Mucosa of rectum (tissue), 2 donors: ENCODE measurements around the gene ENGASE.

Source experiments
- H3K27ac ChIP-seq, 2 donors: one replicate each; pipeline ENCODE4 v1.7.0; 2013; ENCODE audit warnings: inconsistent platforms in 2 of 2, low read depth in 2 of 2, low read length in 2 of 2
- H3K27me3 ChIP-seq, 2 donors: one replicate each; pipeline ENCODE4 v1.7.0; 2013; ENCODE audit warnings: low read length in 2 of 2; ENCODE audit not compliant: control insufficient read depth in 2 of 2, insufficient read depth in 2 of 2
- H3K36me3 ChIP-seq, 2 donors: one replicate each; pipeline ENCODE4 v1.7.0; 2013; ENCODE audit warnings: low read length in 2 of 2; ENCODE audit not compliant: control insufficient read depth in 2 of 2, insufficient read depth in 2 of 2
- H3K4me1 ChIP-seq, 2 donors: one replicate each; pipeline ENCODE4 v1.7.0; 2013; ENCODE audit warnings: low read length in 2 of 2, mild to moderate bottlenecking in 1 of 2; ENCODE audit not compliant: control insufficient read depth in 2 of 2, insufficient read depth in 2 of 2
- H3K4me3 ChIP-seq, 2 donors: one replicate each; pipeline ENCODE4 v1.7.0; 2013; ENCODE audit warnings: low read length in 2 of 2
- H3K9ac ChIP-seq, 2 donors: one replicate each; pipeline ENCODE4 v1.7.0; 2013; ENCODE audit warnings: low read length in 2 of 2, low read depth in 1 of 2, mild to moderate bottlenecking in 1 of 2
- H3K9me3 ChIP-seq, 2 donors: one replicate each; pipeline ENCODE4 v1.7.0; 2013; ENCODE audit warnings: low read length in 2 of 2; ENCODE audit not compliant: control insufficient read depth in 2 of 2
- donor health status: healthy.
- donor health status: Normal muscosa, but diverticular disease.

Gene ENGASE

DNA sequence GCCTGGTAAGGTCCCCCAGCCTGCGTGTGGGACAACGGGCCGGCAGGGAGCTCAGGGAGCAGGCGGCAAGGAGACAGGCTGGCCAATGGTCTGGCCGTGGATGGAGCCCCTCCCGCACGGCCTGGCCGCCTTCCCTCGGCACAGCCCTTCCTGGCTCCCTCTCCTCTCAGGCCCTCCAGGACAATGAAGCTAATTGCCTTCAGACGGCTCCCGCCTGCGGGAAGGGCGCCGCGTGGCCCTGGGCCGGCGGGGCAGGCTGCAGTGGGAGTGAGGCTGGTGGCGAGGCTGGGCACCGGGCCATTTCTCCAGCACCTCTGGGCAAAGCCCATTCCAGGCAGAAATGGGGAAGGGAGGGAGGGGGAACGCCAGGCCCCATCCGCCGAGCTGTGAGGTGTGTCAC, 50.9 kb downstream of the ENGASE start:
- H3K27ac ChIP-seq = no peak overlapping the region
- H3K9ac ChIP-seq = no peak overlapping the region
- no peaks in the 10 kb centered on the region for H3K9me3 ChIP-seq
- peaks cover 18 to 38% of the 10 kb centered on the region in 2 donors for H3K27me3 ChIP-seq
- H3K36me3 ChIP-seq = no peaks in the 10 kb centered on the region
- H3K4me3 ChIP-seq = no peak overlapping the region
- no peaks in the 10 kb centered on the region for H3K4me1 ChIP-seq

DNA sequence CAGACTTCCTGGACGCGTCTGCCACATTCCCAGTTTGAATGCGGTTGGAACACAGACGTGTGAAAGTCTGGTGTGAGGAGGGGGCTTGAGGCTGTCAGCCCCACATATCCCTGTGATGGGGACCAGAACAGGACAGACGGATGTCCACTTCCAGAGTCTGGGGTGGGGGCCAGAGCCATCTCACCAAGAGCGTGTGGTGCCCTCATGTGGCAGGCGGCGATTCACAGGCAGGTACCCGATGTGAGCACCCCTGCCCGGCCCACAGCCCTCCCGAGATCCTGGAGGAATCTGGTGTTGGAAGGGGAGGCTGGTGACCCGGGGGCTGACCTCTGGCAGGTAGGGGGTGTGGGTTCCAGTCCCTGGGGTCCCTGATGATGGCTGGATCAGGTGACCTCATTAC, 51.5 kb downstream of the ENGASE start:
- Histone ChIP-seq H3K4me3 (no peak overlapping the region), H3K4me1 (no peaks in the 10 kb centered on the region), H3K9ac (no peak overlapping the region), H3K27me3 (peaks cover 14 to 38% of the 10 kb centered on the region in 2 donors), H3K36me3 (no peaks in the 10 kb centered on the region), H3K27ac (no peak overlapping the region), H3K9me3 (no peaks in the 10 kb centered on the region)

DNA sequence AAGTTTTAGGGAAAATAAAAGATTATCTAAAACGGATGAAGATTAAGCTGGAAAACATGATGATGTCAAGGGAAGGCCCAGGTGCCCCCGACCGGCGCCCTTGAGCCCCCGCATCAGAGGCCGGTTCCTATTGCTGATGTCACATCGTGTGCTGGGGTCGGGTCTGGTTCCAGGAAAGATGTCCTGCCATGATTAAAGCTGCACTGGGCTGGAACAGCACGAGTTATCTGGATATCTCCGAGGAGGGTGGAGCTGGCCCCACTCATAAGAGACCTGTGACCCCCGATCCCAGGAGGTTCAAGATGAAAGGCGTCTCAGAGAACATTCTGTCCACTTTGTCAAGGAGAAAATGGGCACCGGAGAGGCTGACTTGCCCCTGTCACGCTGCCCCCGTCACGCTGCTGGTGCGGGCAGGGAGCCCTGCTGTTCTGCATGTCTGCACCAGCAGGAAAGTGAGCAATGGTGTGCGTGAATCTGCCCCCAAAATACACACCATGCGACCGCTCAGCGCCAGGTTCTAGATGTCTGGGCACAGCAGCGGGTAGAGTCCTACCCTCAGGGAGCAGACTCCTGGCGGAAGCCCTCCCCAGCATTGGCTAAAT, 53.0 kb downstream of the ENGASE start:
- Histone ChIP-seq H3K27ac (no peak overlapping the region), H3K9ac (no peak overlapping the region), H3K9me3 (no peaks in the 10 kb centered on the region), H3K4me1 (no peaks in the 10 kb centered on the region), H3K27me3 (peaks cover 9 to 39% of the 10 kb centered on the region in 2 donors), H3K4me3 (no peak overlapping the region), H3K36me3 (no peaks in the 10 kb centered on the region)

DNA sequence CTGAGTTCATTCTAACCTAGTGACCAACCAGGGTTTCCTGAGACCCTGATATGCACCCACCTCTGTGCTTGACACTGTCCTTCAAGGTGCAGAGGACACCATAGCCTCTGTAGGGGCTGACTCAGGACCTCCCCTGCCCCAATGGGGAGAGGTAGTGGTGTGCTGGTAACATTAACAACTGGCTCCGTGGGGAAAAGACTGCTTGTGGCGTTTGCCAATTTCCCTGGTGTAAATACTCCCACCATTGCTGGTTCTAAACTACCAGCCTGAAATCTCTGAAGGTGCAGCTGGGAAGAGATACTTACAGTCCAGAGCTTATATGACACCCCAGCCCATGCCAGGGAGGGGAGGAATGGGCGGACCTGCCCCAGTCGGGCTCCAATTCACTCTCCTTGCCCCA, 54.9 kb downstream of the ENGASE start:
- H3K9ac ChIP-seq = no peak overlapping the region
- H3K4me1 ChIP-seq = no peaks in the 10 kb centered on the region
- no peaks in the 10 kb centered on the region for H3K9me3 ChIP-seq
- H3K27ac ChIP-seq = no peak overlapping the region
- H3K4me3 ChIP-seq = no peak overlapping the region
- peaks cover 9 to 42% of the 10 kb centered on the region in 2 donors for H3K27me3 ChIP-seq
- no peaks in the 10 kb centered on the region for H3K36me3 ChIP-seq

DNA sequence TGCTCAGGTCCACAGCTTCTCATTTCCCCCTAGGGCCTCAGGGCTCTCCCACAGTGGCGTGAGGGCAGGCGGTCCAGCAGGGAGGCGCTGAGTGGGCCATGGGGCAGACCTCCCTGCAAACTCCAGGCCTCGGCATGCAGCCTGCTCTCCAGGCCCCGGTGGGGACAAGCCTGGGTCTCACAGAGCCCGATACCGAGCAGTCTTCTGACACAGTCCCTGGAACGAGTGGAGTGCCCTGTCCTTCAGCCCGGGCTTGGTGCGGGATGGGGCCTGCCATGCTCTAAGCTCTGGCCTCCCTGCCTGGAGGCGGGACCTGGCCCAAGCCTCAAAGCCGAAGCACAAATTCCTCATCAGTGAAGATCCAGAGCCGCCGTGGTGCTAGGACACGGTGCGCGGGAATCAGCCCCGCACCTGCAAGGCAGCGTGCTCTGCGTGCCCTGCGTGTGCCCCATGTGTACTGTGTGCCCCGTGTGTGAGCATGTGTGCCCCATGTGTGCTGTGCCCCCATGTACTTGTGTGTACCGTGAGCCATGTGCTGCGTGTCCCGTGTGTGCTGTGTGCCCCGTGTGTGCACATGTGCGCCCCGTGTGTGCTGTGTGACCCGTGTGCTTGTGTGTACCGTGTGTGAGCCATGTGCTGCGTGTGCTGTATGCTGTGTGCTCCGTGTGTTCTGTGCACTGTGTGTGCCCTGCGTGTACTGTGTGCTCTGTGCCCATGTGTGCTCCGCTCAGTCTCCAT, 56.1 kb downstream of the ENGASE start:
- peaks cover 7 to 32% of the 10 kb centered on the region in 2 donors for H3K27me3 ChIP-seq
- no peak overlapping the region for H3K27ac ChIP-seq
- no peaks in the 10 kb centered on the region for H3K36me3 ChIP-seq
- H3K9ac ChIP-seq = no peak overlapping the region
- no peaks in the 10 kb centered on the region for H3K4me1 ChIP-seq
- H3K4me3 ChIP-seq = no peak overlapping the region
- H3K9me3 ChIP-seq = no peaks in the 10 kb centered on the region

DNA sequence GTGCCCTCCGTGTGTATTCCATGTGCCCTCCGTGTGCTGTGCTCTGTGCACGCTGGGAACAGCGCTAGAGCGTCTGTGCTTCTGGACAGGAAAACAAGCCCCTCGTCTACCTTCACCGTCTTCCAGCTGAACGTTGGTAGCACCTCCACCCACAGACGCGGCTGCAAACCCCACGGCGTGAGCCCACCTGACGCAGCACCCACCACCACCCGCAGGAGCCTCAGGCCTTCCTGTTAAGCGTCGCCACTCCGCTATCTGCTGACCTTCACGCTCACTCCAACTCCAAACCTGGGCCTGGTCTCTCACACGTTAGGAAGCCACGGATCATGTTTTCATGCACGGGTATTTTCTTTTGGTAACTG, 56.6 kb downstream of the ENGASE start:
- H3K27ac ChIP-seq = no peak overlapping the region
- H3K27me3 ChIP-seq = peaks cover 5 to 26% of the 10 kb centered on the region in 2 donors
- H3K9ac ChIP-seq = no peak overlapping the region
- no peaks in the 10 kb centered on the region for H3K4me1 ChIP-seq
- no peak overlapping the region for H3K4me3 ChIP-seq
- H3K9me3 ChIP-seq = no peaks in the 10 kb centered on the region
- H3K36me3 ChIP-seq = no peaks in the 10 kb centered on the region

DNA sequence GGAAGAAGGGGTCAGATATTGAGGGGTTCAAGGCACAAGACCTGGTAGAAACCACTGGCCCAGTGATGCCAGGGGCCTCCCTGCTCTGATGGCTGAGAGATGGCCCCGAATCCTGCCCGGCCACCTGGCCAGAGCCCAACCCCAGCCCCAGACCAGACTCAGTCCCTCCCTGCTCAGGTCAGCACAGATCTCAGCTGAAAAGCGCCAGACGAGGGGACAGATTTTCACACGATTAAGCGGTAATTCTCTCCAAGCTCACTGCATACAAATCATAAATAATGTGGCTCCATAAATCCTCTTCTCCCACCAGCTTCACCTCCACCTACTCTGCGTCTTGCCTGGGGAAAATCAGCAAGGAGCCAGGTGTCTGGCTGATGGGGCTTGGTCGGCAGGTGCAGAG, 57.1 kb downstream of the ENGASE start:
- Histone ChIP-seq H3K9me3 (no peaks in the 10 kb centered on the region), H3K36me3 (no peaks in the 10 kb centered on the region), H3K4me3 (no peak overlapping the region), H3K9ac (no peak overlapping the region), H3K4me1 (no peaks in the 10 kb centered on the region), H3K27me3 (peaks cover 4 to 22% of the 10 kb centered on the region in 2 donors), H3K27ac (no peak overlapping the region)

DNA sequence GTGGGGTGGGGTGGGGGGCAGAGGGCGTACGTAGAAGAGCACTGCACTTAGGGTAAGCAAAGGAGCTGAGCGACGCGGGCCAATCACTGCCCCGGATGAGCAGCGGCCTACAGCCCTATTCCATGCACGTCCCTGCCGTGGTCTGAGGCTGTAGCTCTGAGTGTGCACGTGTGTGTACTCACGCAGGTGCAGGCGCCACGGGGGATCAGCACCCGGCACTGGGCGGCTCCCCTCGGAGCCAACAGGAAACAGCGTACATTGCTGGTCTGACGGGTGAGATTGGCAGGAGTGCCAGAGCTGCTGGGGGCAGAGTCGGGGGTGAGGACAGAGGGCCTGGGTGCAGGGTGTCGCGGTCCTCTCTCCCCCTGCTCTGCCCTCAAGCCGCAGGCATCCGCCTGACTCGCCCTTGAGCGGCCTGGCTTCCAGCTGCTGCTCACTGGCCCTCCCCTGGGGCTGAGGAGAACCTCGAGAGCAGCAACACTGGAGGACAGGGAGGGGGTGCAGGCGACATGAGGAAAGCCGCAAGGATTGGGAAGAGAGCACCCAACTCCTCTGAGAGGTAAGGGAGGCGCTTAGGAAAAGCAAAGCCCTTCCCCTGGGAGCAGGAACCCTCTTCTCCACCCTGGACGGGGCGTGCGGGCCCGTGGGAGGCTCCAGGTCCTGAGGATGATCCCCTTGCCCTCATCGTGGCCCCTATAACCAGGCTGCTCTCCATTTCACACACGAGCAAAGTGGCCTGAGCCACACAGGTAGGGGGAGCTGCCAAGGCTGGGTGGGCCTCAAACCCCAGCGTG, 57.8 kb downstream of the ENGASE start:
- Histone ChIP-seq H3K4me3 (no peak overlapping the region), H3K4me1 (no peaks in the 10 kb centered on the region), H3K27ac (no peak overlapping the region), H3K9ac (no peak overlapping the region), H3K27me3 (peaks cover 6 to 16% of the 10 kb centered on the region in 2 donors), H3K9me3 (no peaks in the 10 kb centered on the region), H3K36me3 (no peaks in the 10 kb centered on the region)

DNA sequence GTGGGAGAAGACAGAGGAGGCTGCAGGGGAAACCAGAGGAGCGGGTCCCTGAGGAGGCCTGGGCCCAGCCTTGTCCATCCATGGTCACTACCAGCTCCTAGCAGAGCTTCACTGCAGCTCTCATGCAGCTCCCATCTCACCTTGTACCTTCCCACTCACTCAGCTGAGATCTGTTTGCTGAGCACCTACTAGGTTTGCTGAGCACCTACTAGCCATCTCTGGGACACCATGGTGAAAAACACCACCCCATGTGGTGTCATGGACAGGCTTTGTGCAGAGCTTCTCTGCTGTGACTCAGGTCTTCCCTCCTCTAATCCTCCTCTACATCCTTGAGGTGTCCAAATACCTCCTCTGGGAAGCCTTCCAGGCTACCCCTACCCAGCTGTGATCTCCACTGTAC, 58.6 kb downstream of the ENGASE start:
- Histone ChIP-seq H3K4me3 (no peak overlapping the region), H3K4me1 (no peaks in the 10 kb centered on the region), H3K27ac (no peak overlapping the region), H3K9me3 (no peaks in the 10 kb centered on the region), H3K36me3 (no peaks in the 10 kb centered on the region), H3K27me3 (peaks cover 6 to 15% of the 10 kb centered on the region in 2 donors), H3K9ac (no peak overlapping the region)

DNA sequence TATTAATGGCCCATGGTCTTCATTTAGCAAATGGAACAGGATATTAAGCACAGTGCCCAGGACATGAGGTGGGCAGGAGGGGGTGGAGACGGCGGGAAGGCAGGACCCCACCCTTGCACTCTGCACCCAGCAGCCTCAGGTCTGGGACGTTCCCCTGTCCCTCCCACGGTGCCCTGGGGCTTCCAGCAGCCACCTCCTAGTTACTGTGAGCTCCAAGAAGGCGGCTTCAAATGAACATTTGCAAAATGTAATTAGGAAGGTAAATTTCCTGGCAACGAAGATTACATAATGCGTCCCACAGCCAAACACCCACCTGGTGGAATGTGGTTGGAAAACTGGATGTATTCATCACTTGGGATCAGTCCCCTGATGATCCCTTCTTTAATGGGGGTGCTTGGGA, 59.4 kb downstream of the ENGASE start:
- Histone ChIP-seq H3K27me3 (peaks cover 6 to 12% of the 10 kb centered on the region in 2 donors), H3K36me3 (no peaks in the 10 kb centered on the region), H3K4me1 (no peaks in the 10 kb centered on the region), H3K4me3 (no peak overlapping the region), H3K9ac (no peak overlapping the region), H3K9me3 (no peaks in the 10 kb centered on the region), H3K27ac (no peak overlapping the region)
